ENCODE measurements around the gene KDM5D.

Gene KDM5D

DNA sequence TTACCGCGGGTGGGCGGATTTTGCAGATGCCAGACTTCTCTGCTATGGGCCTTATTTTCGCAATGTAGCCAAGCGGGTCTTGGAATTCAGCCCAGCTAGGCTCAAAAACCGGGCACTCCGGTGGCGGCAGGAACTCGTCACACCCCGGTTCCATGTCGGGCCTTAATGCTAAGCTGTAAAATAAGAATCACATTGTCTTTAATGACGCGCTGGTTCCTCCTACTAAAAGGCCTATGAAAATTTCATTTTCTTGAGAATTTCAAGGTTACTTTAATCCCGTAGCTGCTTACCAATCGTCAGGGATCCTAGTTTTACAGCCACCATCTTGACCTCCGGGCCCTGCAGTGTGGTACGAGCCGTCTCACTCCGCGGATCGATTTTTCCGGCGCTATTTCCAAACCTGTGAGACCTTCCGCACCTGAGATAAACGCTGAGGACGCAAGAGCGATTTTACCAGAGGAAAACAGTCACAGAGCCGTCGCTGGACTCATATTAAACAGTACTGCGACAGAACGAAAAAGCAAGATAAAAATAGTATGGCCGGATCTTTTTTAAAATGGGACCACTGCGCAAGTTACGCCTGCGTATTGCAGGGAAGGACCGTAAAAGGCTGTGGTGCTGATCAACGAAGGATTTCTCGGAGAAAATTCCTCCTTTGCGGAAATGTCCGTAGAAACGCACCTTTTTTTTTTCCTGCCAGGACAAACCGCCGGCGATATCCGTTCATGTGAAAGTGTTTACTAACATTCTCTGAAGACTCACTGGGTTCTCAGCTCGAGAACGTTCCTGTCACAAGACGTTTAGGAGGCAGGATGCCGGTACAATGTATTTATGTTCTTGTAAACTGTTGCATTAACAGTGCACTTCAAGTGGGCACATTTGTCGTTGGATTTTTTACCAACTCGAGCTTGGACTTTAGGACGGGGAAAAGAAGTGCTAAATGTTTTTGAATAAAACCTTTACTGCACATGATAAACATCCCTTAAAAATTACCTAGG, at the start of gene KDM5D:
TSS of gene KDM5D (minus strand) at position 346 of the 998 bp plus-strand sequence. CDS start at position 154, 192 bp downstream.
- DNase-seq (ENCODE audit: low read depth), result peak; percentile 36
- peak within 1 kb of the TSS; percentile 62 for H3K4me3 ChIP-seq (ENCODE audit: low read depth, low read length)

GRCh38 chrY:19768375-19768774, 23.8 kb upstream of the KDM5D start:
- H3K4me3 ChIP-seq (ENCODE audit: low read depth, low read length), result no peak overlapping the region
- no peak for DNase-seq (ENCODE audit: low read depth)

- no peak for DNase-seq (ENCODE audit: low read depth)
- H3K4me3 ChIP-seq (ENCODE audit: low read depth, low read length), result peak overlapping the region; percentile 62
Measured at GRCh38 chrY:19743331-19743730, 1.2 kb downstream of the KDM5D start.

DNA sequence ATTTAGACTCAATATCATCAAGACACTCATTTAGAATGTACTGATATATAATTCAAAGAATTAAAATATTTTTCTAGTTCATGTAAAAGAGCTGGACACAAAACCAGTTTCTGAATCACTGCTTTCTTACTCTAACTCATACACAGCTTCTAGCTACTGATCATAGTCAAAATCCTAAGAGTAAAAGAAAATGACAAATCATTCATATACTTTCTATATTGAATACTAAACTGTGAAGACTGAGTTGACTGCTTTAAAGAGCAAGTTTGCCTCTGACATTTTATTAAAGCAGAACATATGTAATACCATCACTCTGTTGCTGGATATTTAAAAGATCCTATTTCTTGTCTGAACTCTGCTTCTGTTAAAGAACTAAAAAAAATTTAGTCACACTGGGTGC, 2.4 kb downstream of the KDM5D start:
- DNase-seq (ENCODE audit: low read depth), result no peak
- no peak overlapping the region for H3K4me3 ChIP-seq (ENCODE audit: low read depth, low read length)

DNA sequence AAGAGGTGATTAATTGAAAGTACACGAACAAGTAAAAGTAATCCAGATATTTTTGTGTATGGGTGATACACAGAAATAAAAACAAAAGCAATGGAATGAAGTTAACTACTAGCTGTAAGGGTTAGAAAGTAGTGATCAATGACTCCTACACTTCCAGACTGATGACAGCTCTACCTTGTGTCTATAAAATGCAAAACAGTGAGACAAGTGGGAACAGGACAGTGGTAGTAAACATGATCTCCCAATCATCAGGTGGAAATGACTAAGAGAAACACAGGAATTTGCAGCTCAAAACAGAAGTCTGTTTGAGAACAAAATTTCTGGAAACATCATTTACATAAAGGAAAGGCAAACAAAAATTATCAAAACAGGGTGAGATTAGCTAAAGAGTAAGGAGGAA, 10.1 kb downstream of the KDM5D start:
- H3K4me3 ChIP-seq (ENCODE audit: low read depth, low read length), result no peak overlapping the region
- DNase-seq (ENCODE audit: low read depth), result no peak

DNA sequence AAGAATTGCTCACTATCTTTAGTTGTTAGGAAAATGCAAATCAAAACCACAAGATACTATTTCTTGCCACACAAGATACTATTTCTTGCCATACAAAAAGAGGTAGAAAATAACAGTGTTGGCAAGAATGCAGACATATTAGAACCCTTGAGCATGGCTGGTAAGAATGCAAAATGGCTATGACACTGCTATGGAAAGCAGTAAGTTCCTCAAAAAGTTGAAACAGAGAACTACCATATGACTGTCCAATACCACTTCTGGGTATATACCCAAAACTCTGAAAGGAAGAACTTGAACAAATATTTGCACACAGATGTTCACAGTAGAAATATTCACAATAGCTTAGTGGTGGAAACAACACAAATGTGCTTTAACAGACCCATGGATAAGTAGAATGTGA, 26.6 kb downstream of the KDM5D start:
- no peak for DNase-seq (ENCODE audit: low read depth)
- H3K4me3 ChIP-seq (ENCODE audit: low read depth, low read length), result no peak overlapping the region

- DNase-seq (ENCODE audit: low read depth), result no peak
- no peak overlapping the region for H3K4me3 ChIP-seq (ENCODE audit: low read depth, low read length)
Measured at GRCh38 chrY:19717146-19717545, 27.4 kb downstream of the KDM5D start.

- DNase-seq (ENCODE audit: low read depth), result no peak
- H3K4me3 ChIP-seq (ENCODE audit: low read depth, low read length), result no peak overlapping the region
Measured at GRCh38 chrY:19715226-19715625, 29.3 kb downstream of the KDM5D start.

DNA sequence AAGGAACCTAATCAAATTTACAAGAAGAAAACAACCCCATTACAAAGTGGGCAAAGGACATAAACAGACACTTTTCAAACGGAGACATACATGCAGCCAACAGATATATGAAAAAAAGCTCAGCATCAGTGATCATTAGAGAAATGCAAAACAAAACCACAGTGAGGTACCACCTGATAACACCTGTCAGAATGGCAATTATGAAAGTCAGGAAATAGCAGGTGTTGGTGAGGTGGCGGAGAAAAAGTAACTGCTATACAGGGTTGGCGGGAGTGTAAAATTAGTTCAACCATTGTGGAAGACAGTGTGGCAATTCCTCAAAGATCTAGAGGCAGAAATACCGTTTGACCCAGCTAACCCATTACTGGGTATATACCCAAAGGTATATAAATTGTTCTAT, 31.1 kb downstream of the KDM5D start:
- no peak overlapping the region for H3K4me3 ChIP-seq (ENCODE audit: low read depth, low read length)
- DNase-seq (ENCODE audit: low read depth), result no peak

GRCh38 chrY:19706273-19706672, 38.3 kb downstream of the KDM5D start:
- DNase-seq (ENCODE audit: low read depth), result no peak

GRCh38 chrY:19698495-19698894, 46.0 kb downstream of the KDM5D start:
- DNase-seq (ENCODE audit: low read depth), result no peak
- no peak overlapping the region for H3K4me3 ChIP-seq (ENCODE audit: low read depth, low read length)

More at GRCh38 chrY:19706273-19706672, 38.3 kb downstream of the KDM5D start:
- no peak overlapping the region for H3K4me3 ChIP-seq (ENCODE audit: low read depth, low read length)

DNA sequence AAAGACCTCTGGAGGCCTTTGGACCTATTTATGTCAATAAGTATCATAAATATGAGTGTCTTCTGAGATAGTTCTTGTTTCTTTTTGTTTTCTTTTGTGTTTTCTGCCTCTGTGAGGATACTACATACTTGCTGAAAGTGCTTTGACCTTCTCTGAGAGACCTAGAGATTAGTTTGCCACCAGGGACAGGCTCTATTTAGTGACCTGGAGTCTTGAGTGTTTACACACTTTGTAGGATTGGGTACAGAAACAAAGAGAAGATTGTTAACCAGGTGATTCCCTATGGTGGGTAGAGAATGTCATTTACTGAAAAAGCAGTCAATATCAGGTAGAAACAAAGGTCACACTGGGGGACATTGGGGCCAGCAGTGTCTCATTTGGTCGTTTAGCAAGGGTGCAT, 63.7 kb downstream of the KDM5D start:
- H3K4me3 ChIP-seq (ENCODE audit: low read depth, low read length), result no peak overlapping the region
- DNase-seq (ENCODE audit: low read depth), result no peak
